ENCODE data around the gene MINDY1. TPM values are rescaled to one million over a fixed set of nuclear protein-coding genes. Genes with fewer than 3 reads are reported as not detected.

MINDY1 gene
- total RNA-seq, 1 experiment from 2014 or later, result 15.8 TPM

- Histone ChIP-seq H3K4me1 (ENCODE audit: control insufficient read depth, insufficient read depth, low read length) (peaks cover 7% of the 10 kb centered on the region), H3K4me3 (ENCODE audit: low read depth in 2 of 2, low read length in 2 of 2) (peak within 1 kb of the TSS; percentile 91 to 95), H3K36me3 (ENCODE audit: control insufficient read depth, insufficient read depth, low read length) (no peaks in the 10 kb centered on the region), H3K27me3 (ENCODE audit: control insufficient read depth, insufficient read depth, low read length) (no peaks in the 10 kb centered on the region), H3K9me3 (ENCODE audit: control insufficient read depth, insufficient read depth, low read depth, low read length) (no peaks in the 10 kb centered on the region), H3K27ac (ENCODE audit: low read length) (peak within 1 kb of the TSS; percentile 94)
- in situ Hi-C loops (cut with HindIII; ENCODE audit: low pct_unique_long_range_greater_than_20kb, low sequenced_read_pairs), result no loop called here
- ChIA-PET CTCF (interaction anchor here (0.5 kb wide), 1 partner anchor 15 kb away, joined by 9 read pairs; no protein-coding TSS in a partner anchor), POLR2A (no interaction called here)
- peak; percentile 87 for ATAC-seq
- peak; percentile 91 for DNase-seq (ENCODE audit: low read depth, low spot score)
- TF ChIP-seq, protein P1, sequence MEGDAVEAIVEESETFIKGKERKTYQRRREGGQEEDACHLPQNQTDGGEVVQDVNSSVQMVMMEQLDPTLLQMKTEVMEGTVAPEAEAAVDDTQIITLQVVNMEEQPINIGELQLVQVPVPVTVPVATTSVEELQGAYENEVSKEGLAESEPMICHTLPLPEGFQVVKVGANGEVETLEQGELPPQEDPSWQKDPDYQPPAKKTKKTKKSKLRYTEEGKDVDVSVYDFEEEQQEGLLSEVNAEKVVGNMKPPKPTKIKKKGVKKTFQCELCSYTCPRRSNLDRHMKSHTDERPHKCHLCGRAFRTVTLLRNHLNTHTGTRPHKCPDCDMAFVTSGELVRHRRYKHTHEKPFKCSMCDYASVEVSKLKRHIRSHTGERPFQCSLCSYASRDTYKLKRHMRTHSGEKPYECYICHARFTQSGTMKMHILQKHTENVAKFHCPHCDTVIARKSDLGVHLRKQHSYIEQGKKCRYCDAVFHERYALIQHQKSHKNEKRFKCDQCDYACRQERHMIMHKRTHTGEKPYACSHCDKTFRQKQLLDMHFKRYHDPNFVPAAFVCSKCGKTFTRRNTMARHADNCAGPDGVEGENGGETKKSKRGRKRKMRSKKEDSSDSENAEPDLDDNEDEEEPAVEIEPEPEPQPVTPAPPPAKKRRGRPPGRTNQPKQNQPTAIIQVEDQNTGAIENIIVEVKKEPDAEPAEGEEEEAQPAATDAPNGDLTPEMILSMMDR (IDR thresholded peaks at IDR 0.05), result no peak
- TF ChIP-seq POLR2AphosphoS5 (IDR thresholded peaks at IDR 0.05; ENCODE audit: low read depth, low read length), result 0 out of 2 replicates have a peak, but pooled peaks have one; percentile 36
- no peak for TF ChIP-seq REST (IDR thresholded peaks at IDR 0.05; ENCODE audit: insufficient read depth in 1 of 2, low read depth in 2 of 2, low read length in 1 of 2)
- TF ChIP-seq SIN3A (IDR thresholded peaks at IDR 0.05; ENCODE audit: borderline replicate concordance, insufficient read depth, low read depth, low read length), result no peak; the same call in 1 of the 2 replicates
- no peak for TF ChIP-seq TCF7L2 (IDR thresholded peaks at IDR 0.05; ENCODE audit: low read depth, low read length)
- TSS peak; percentile 77 for BruUV-seq (replicated peaks)
- intact Hi-C loops (cut with micrococcal nuclease; ENCODE audit: unreplicated experiment), result no loop called here
Measured at GRCh38 chr1:151008244-151009205, 1.8 kb upstream of the MINDY1 start, which contains the start of gene PRUNE1. TSS of gene PRUNE1 (plus strand) at chr1:151008449. CDS start at chr1:151008633, 184 bp downstream.

DNA sequence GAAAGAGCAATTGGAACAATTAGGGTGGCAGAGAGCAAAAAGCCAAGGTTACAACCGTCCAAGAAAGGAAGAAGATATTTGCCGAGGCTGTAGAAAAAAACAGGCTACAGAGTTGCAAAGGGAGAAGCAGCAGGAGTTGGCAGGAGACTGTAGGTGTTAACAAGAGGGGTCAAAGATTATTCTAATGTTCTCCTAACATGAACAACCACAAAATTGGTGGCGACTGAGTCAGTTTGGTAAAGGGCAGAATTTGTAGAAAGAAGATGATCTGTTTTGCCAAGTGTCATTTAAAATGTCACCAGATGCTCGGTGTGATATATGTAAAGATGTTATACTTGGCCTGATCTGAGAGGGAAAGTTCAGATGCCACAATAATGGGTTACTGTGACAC, 1.1 kb upstream of the MINDY1 start:
- CTCF ChIA-PET, result no interaction called here
- in situ Hi-C loops (cut with HindIII; ENCODE audit: low pct_unique_long_range_greater_than_20kb, low sequenced_read_pairs), result no loop called here
- H3K4me1 ChIP-seq (ENCODE audit: control insufficient read depth, insufficient read depth, low read length), result peaks cover 7% of the 10 kb centered on the region
- no TSS peak for BruUV-seq (replicated peaks)
- intact Hi-C loops (cut with micrococcal nuclease; ENCODE audit: unreplicated experiment), result no loop called here
- POLR2A ChIA-PET, result no interaction called here
- DNase-seq (ENCODE audit: low read depth, low spot score) (no peak), ATAC-seq (no peak)
- peak overlapping the region; percentile 91 to 95 for H3K4me3 ChIP-seq (ENCODE audit: low read depth in 2 of 2, low read length in 2 of 2)
- H3K27ac ChIP-seq (ENCODE audit: low read length), result peak overlapping the region; percentile 90
- H3K9me3 ChIP-seq (ENCODE audit: control insufficient read depth, insufficient read depth, low read depth, low read length), result no peaks in the 10 kb centered on the region
- no peaks in the 10 kb centered on the region for H3K27me3 ChIP-seq (ENCODE audit: control insufficient read depth, insufficient read depth, low read length)
- H3K36me3 ChIP-seq (ENCODE audit: control insufficient read depth, insufficient read depth, low read length), result no peaks in the 10 kb centered on the region
- no peak for TF ChIP-seq POLR2AphosphoS5 (IDR thresholded peaks at IDR 0.05; ENCODE audit: low read depth, low read length)
